PFSK-1 (cell line): ENCODE measurements around the gene PKD1L1.

ENCODE experiments used
- FOXP2 ChIP-seq: optimal IDR thresholded peaks from 2 replicates; pipeline ENCODE3; 2011; ENCODE audit warnings: borderline replicate concordance, control low read depth, inconsistent platforms; ENCODE audit not compliant: insufficient read depth; ENCODE audit errors: extremely low read length, extremely low read depth
- POLR2AphosphoS5 ChIP-seq: IDR thresholded peaks from 2 replicates; pipeline ENCODE4 v1.6.1; 2012; ENCODE audit warnings: low read depth, mild to moderate bottlenecking, control low read depth, low read length, moderate library complexity
- REST ChIP-seq, 2 experiments: IDR thresholded peaks; 2 replicates each; pipeline versions ENCODE4 v1.6.1 to v1.8.0; 2011 to 2012; ENCODE audit warnings: low read depth in 2 of 2, low read length in 2 of 2, control low read depth in 1 of 2, inconsistent platforms in 1 of 2, mild to moderate bottlenecking in 1 of 2, moderate library complexity in 1 of 2; ENCODE audit not compliant: insufficient read depth in 1 of 2
- SIN3A ChIP-seq: IDR thresholded peaks from 2 replicates; pipeline ENCODE4 v1.6.1; 2012; ENCODE audit warnings: mild to moderate bottlenecking, low read length, moderate library complexity, borderline replicate concordance; ENCODE audit not compliant: insufficient read depth
- TAF1 ChIP-seq: IDR thresholded peaks from 2 replicates; pipeline ENCODE4 v1.6.1; 2012; ENCODE audit warnings: low read length, control low read depth, borderline replicate concordance; ENCODE audit not compliant: insufficient read depth

PKD1L1 gene

GRCh38 chr7:47847207-47847606 lies 101.1 kb downstream of the PKD1L1 start:
- no peak for TF ChIP-seq FOXP2
- no peak for TF ChIP-seq TAF1
- no peak for TF ChIP-seq POLR2AphosphoS5
- no peak for TF ChIP-seq REST (IDR thresholded peaks at IDR 0.05; ENCODE audit: insufficient read depth in 1 of 2, low read depth in 2 of 2, low read length in 2 of 2)
- no peak for TF ChIP-seq SIN3A

GRCh38 chr7:47846138-47846836 lies 102.0 kb downstream of the PKD1L1 start:
- no peak for TF ChIP-seq FOXP2
- TF ChIP-seq POLR2AphosphoS5: no peak
- TF ChIP-seq REST (IDR thresholded peaks at IDR 0.05; ENCODE audit: insufficient read depth in 1 of 2, low read depth in 2 of 2, low read length in 2 of 2): no peak
- no peak for TF ChIP-seq SIN3A
- no peak for TF ChIP-seq TAF1

GRCh38 chr7:47844311-47844710 lies 104.0 kb downstream of the PKD1L1 start:
- TF ChIP-seq POLR2AphosphoS5 (no peak), FOXP2 (no peak), SIN3A (no peak), TAF1 (no peak), REST (IDR thresholded peaks at IDR 0.05; ENCODE audit: insufficient read depth in 1 of 2, low read depth in 2 of 2, low read length in 2 of 2) (no peak)

- TF ChIP-seq FOXP2 (no peak), REST (IDR thresholded peaks at IDR 0.05; ENCODE audit: insufficient read depth in 1 of 2, low read depth in 2 of 2, low read length in 2 of 2) (no peak), POLR2AphosphoS5 (no peak), TAF1 (no peak), SIN3A (no peak)
Observed at GRCh38 chr7:47843291-47843690, 105.0 kb downstream of the PKD1L1 start.

- no peak for TF ChIP-seq FOXP2
- no peak for TF ChIP-seq TAF1
- no peak for TF ChIP-seq POLR2AphosphoS5
- TF ChIP-seq REST (IDR thresholded peaks at IDR 0.05; ENCODE audit: insufficient read depth in 1 of 2, low read depth in 2 of 2, low read length in 2 of 2): no peak
- TF ChIP-seq SIN3A: no peak
Observed at GRCh38 chr7:47839381-47839780, 108.9 kb downstream of the PKD1L1 start.
